ENCODE results near the gene ARFIP2. TPM values are rescaled to one million over a fixed set of nuclear protein-coding genes. Genes with fewer than 3 reads are reported as not detected.
A peak's percentile ranks its signal among the peaks of the same experiment; 100 is the strongest.

The ARFIP2 gene
- total RNA-seq, 1 experiment from 2014 or later = 53.1 TPM

GRCh38 chr11:6475936-6476335 is 5.2 kb downstream of the ARFIP2 start (continued):
- TF ChIP-seq ZNF138 (CRISPR knock-in tag; conservative IDR thresholded peaks at IDR 0.05) (no peak), ATF1 (CRISPR knock-in tag; IDR thresholded peaks at IDR 0.05) (no peak), RELA (CRISPR knock-in tag; IDR thresholded peaks at IDR 0.05; ENCODE audit: borderline replicate concordance) (no peak)

- no peak for ATAC-seq
- Mint-ChIP-seq H3K36me3 (peaks cover 26% of the 10 kb centered on the region), H3K4me1 (peaks cover 31% of the 10 kb centered on the region), H3K27ac (peak overlapping the region; percentile 71), H3K4me3 (peak overlapping the region; percentile 78), H3K27me3 (ENCODE audit: low read depth) (peaks cover 12% of the 10 kb centered on the region), H3K9me3 (no peaks in the 10 kb centered on the region)
- ChIA-PET CTCF (interaction anchor here (0.5 to 5.4 kb wide), 18 partner anchors 15 to 208 kb away, joined by 3 to 68 read pairs (median 5); partner anchors contain the start of genes APBB1, MRPL17 and SMPD1), POLR2A (no interaction called here)
- TF ChIP-seq ZMAT4 (CRISPR knock-in tag; IDR thresholded peaks at IDR 0.05) = 0 out of 2 replicates have a peak, but pooled peaks have one; percentile 11
- TF ChIP-seq ZNF138 (CRISPR knock-in tag; conservative IDR thresholded peaks at IDR 0.05) = no peak
- DNase-seq (ENCODE audit: low spot score) = no peak
Observed at GRCh38 chr11:6474806-6475500, 6.2 kb downstream of the ARFIP2 start.

GRCh38 chr11:6474413-6474792 is 6.7 kb downstream of the ARFIP2 start:
- Mint-ChIP-seq H3K9me3 (no peaks in the 10 kb centered on the region), H3K36me3 (peaks cover 24% of the 10 kb centered on the region), H3K27ac (peak overlapping the region; percentile 93), H3K27me3 (ENCODE audit: low read depth) (peaks cover 12% of the 10 kb centered on the region), H3K4me3 (peak overlapping the region; percentile 78), H3K4me1 (peaks cover 28% of the 10 kb centered on the region)
- TF ChIP-seq ZNF671 (CRISPR knock-in tag; IDR thresholded peaks at IDR 0.05) (no peak), ETV6 (CRISPR knock-in tag; IDR thresholded peaks at IDR 0.05) (no peak), FOXP4 (CRISPR knock-in tag; IDR thresholded peaks at IDR 0.05) (no peak), ZNF416 (CRISPR knock-in tag; IDR thresholded peaks at IDR 0.05) (no peak), AR (CRISPR knock-in tag; IDR thresholded peaks at IDR 0.05) (no peak), ATF1 (CRISPR knock-in tag; IDR thresholded peaks at IDR 0.05) (no peak), KAT7 (CRISPR knock-in tag; IDR thresholded peaks at IDR 0.05; ENCODE audit: borderline replicate concordance) (no peak), CBFB (CRISPR knock-in tag; IDR thresholded peaks at IDR 0.05; ENCODE audit: low read depth) (no peak)
- ChIA-PET CTCF (interaction anchor here (0.5 to 5.4 kb wide), 12 partner anchors 23 to 209 kb away, joined by 3 to 68 read pairs (median 6); partner anchors contain the start of genes APBB1, DNHD1 and MRPL17), POLR2A (interaction anchor here (1.1 kb wide), 2 partner anchors 137 to 930 kb away, joined by 3 to 4 read pairs; partner anchors contain the start of gene TAF10)
- no peak for DNase-seq (ENCODE audit: low spot score)
- ATAC-seq = no peak

GRCh38 chr11:6473451-6474412 is 7.4 kb downstream of the ARFIP2 start, which contains the start of gene TRIM3:
TSS of gene TRIM3 (minus strand) at chr11:6473941. CDS start at chr11:6465695, 8,246 bp downstream.
- peak; percentile 49 for ATAC-seq
- Mint-ChIP-seq H3K4me3 (peak within 1 kb of the TSS; percentile 79), H3K27me3 (ENCODE audit: low read depth) (peaks cover 12% of the 10 kb centered on the region), H3K9me3 (no peaks in the 10 kb centered on the region), H3K4me1 (peaks cover 28% of the 10 kb centered on the region), H3K27ac (peak within 1 kb of the TSS; percentile 93), H3K36me3 (peaks cover 17% of the 10 kb centered on the region)
- ChIA-PET POLR2A (interaction anchor here (1.1 kb wide), 2 partner anchors 138 to 929 kb away, joined by 3 to 4 read pairs; partner anchors contain the start of gene TAF10), CTCF (interaction anchor here (0.5 to 5.4 kb wide), 12 partner anchors 24 to 111 kb away, joined by 3 to 68 read pairs (median 6); partner anchors contain the start of genes APBB1 and DNHD1)
- peak; percentile 91 for DNase-seq (ENCODE audit: low spot score)
- TF ChIP-seq ZNF263 (CRISPR knock-in tag; IDR thresholded peaks at IDR 0.05; ENCODE audit: low read depth) = no peak
- TF ChIP-seq ZNF396 (CRISPR knock-in tag; IDR thresholded peaks at IDR 0.05; ENCODE audit: borderline replicate concordance) = no peak
- TF ChIP-seq FOXP1 (CRISPR knock-in tag; IDR thresholded peaks at IDR 0.05; ENCODE audit: borderline replicate concordance) = 0 out of 2 replicates have a peak, but pooled peaks have one; percentile 23
- TF ChIP-seq ESRRA (CRISPR knock-in tag; IDR thresholded peaks at IDR 0.05; ENCODE audit: borderline replicate concordance) = 0 out of 2 replicates have a peak, but pooled peaks have one; percentile 42
- no peak for TF ChIP-seq CBFB (CRISPR knock-in tag; IDR thresholded peaks at IDR 0.05; ENCODE audit: low read depth)
- 0 out of 2 replicates have a peak, but pooled peaks have one; percentile 18 for TF ChIP-seq GABPB1 (CRISPR knock-in tag; IDR thresholded peaks at IDR 0.05)
- TF ChIP-seq SP1 (CRISPR knock-in tag; conservative IDR thresholded peaks at IDR 0.05) = peak; percentile 49
- no peak for TF ChIP-seq PREB (CRISPR knock-in tag; IDR thresholded peaks at IDR 0.05; ENCODE audit: borderline replicate concordance)
- TF ChIP-seq ZNF121 (CRISPR knock-in tag; IDR thresholded peaks at IDR 0.05) = no peak
- no peak for TF ChIP-seq MXD4 (CRISPR knock-in tag; IDR thresholded peaks at IDR 0.05; ENCODE audit: borderline replicate concordance)
